Thyroid gland (tissue), 4 donors: ENCODE results near the gene KCNJ6.

Experiments used
- POLR2A ChIP-seq, 2 donors: fragments of 450-650 bp; IDR thresholded peaks; one replicate each; pipeline ENCODE4 v1.6.1; 2017; ENCODE audit warnings: antibody characterized with exemption in 2 of 2, mild to moderate bottlenecking in 2 of 2, moderate library complexity in 1 of 2
- TF ChIP-seq, protein P1 (sequence below), 6 experiments: fragments of 200-600 bp in 3 of 6; fragments of 450-650 bp in 3 of 6; sonication (generic) in 3 of 6; IDR thresholded peaks; one replicate each; pipeline ENCODE4 v1.5.1; 2016 to 2019; ENCODE audit warnings: antibody characterized with exemption in 6 of 6, mild to moderate bottlenecking in 2 of 6, inconsistent platforms in 1 of 6, moderate library complexity in 1 of 6

GRCh38 chr21:37886726-37887299 lies 29.4 kb downstream of the KCNJ6 start:
- TF ChIP-seq, protein P1, sequence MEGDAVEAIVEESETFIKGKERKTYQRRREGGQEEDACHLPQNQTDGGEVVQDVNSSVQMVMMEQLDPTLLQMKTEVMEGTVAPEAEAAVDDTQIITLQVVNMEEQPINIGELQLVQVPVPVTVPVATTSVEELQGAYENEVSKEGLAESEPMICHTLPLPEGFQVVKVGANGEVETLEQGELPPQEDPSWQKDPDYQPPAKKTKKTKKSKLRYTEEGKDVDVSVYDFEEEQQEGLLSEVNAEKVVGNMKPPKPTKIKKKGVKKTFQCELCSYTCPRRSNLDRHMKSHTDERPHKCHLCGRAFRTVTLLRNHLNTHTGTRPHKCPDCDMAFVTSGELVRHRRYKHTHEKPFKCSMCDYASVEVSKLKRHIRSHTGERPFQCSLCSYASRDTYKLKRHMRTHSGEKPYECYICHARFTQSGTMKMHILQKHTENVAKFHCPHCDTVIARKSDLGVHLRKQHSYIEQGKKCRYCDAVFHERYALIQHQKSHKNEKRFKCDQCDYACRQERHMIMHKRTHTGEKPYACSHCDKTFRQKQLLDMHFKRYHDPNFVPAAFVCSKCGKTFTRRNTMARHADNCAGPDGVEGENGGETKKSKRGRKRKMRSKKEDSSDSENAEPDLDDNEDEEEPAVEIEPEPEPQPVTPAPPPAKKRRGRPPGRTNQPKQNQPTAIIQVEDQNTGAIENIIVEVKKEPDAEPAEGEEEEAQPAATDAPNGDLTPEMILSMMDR (IDR thresholded peaks at IDR 0.05) = no peak
- TF ChIP-seq POLR2A (IDR thresholded peaks at IDR 0.05) = no peak
